Measurements from ENCODE around the gene RBMS1. TPM values are rescaled to one million over a fixed set of nuclear protein-coding genes. Genes with fewer than 3 reads are reported as not detected.

The RBMS1 gene
- total RNA-seq, 2 donors from 2014 or later, result 18.8 to 22.8 TPM

- no peak for TF ChIP-seq CTCF (IDR thresholded peaks at IDR 0.05)
- Histone ChIP-seq H3K4me1 (replicated peaks) (no peaks in the 10 kb centered on the region), H3K27me3 (replicated peaks; ENCODE audit: insufficient read depth) (no peaks in the 10 kb centered on the region), H3K4me3 (no peak overlapping the region), H3K27ac (no peak overlapping the region), H3K36me3 (no peaks in the 10 kb centered on the region), H3K9me3 (no peaks in the 10 kb centered on the region)
- no peak for DNase-seq (ENCODE audit: low spot score)
- intact Hi-C loops (cut with DNase I), result no loop called here
Observed at GRCh38 chr2:160283675-160284074, 209.9 kb downstream of the RBMS1 start.

- TF ChIP-seq POLR2AphosphoS5 (IDR thresholded peaks at IDR 0.05) (no peak), POLR2A (IDR thresholded peaks at IDR 0.05) (no peak), CTCF (IDR thresholded peaks at IDR 0.05) (no peak)
- no peak overlapping the region for H3K4me3 ChIP-seq
- H3K9me3 ChIP-seq, result no peaks in the 10 kb centered on the region
- H3K36me3 ChIP-seq, result no peaks in the 10 kb centered on the region
- WGBS, result 85% methylated on average over 2 of the region's 2 CpGs
- no peaks in the 10 kb centered on the region for H3K27me3 ChIP-seq (replicated peaks; ENCODE audit: insufficient read depth)
- intact Hi-C loops (cut with DNase I), result no loop called here
- H3K27ac ChIP-seq, result no peak overlapping the region
- H3K4me1 ChIP-seq (replicated peaks), result no peaks in the 10 kb centered on the region
- no peak for DNase-seq (ENCODE audit: low spot score)
Observed at GRCh38 chr2:160282063-160282580, 211.5 kb downstream of the RBMS1 start.

- intact Hi-C loops (cut with DNase I), result no loop called here
- WGBS, result 80% methylated on average over 1 of the region's 1 CpG
- Histone ChIP-seq H3K4me3 (no peak overlapping the region), H3K9me3 (no peaks in the 10 kb centered on the region), H3K36me3 (no peaks in the 10 kb centered on the region), H3K4me1 (replicated peaks) (no peaks in the 10 kb centered on the region), H3K27me3 (replicated peaks; ENCODE audit: insufficient read depth) (no peaks in the 10 kb centered on the region), H3K27ac (no peak overlapping the region)
- TF ChIP-seq POLR2AphosphoS5 (IDR thresholded peaks at IDR 0.05), result no peak
- TF ChIP-seq CTCF (IDR thresholded peaks at IDR 0.05), result no peak
- no peak for TF ChIP-seq POLR2A (IDR thresholded peaks at IDR 0.05)
- DNase-seq (ENCODE audit: low spot score), result no peak
Observed at GRCh38 chr2:160281213-160281612, 212.4 kb downstream of the RBMS1 start.

GRCh38 chr2:160279813-160280465 is 213.7 kb downstream of the RBMS1 start:
- Histone ChIP-seq H3K4me3 (no peak overlapping the region), H3K27me3 (replicated peaks; ENCODE audit: insufficient read depth) (no peaks in the 10 kb centered on the region), H3K4me1 (replicated peaks) (no peaks in the 10 kb centered on the region), H3K27ac (no peak overlapping the region), H3K9me3 (no peaks in the 10 kb centered on the region), H3K36me3 (no peaks in the 10 kb centered on the region)
- TF ChIP-seq CTCF (IDR thresholded peaks at IDR 0.05), result no peak
- no peak for TF ChIP-seq POLR2AphosphoS5 (IDR thresholded peaks at IDR 0.05)
- 71% methylated on average over 5 of the region's 5 CpGs for WGBS
- intact Hi-C loops (cut with DNase I), result no loop called here
- no peak for DNase-seq (ENCODE audit: low spot score)

- WGBS, result 33% methylated on average over 2 of the region's 2 CpGs
- TF ChIP-seq POLR2A (IDR thresholded peaks at IDR 0.05) (no peak), POLR2AphosphoS5 (IDR thresholded peaks at IDR 0.05) (no peak), CTCF (IDR thresholded peaks at IDR 0.05) (peak in 2 of 4 experiments; percentile 25 to 41)
- no peak overlapping the region for H3K4me3 ChIP-seq
- H3K36me3 ChIP-seq, result no peaks in the 10 kb centered on the region
- no peak for DNase-seq (ENCODE audit: low spot score)
- no peaks in the 10 kb centered on the region for H3K27me3 ChIP-seq (replicated peaks; ENCODE audit: insufficient read depth)
- intact Hi-C loops (cut with DNase I), result no loop called here
- H3K27ac ChIP-seq, result no peak overlapping the region
- no peaks in the 10 kb centered on the region for H3K9me3 ChIP-seq
- no peaks in the 10 kb centered on the region for H3K4me1 ChIP-seq (replicated peaks)
Observed at GRCh38 chr2:160278879-160279177, 214.8 kb downstream of the RBMS1 start.
